Right hindlimb (tissue), 1 donor: ENCODE data around the gene CSTB.

Experiments used
- DNase-seq: peaks from one replicate; pipeline ENCODE4 v3.0.0-alpha.2; 2018

CSTB gene

DNA sequence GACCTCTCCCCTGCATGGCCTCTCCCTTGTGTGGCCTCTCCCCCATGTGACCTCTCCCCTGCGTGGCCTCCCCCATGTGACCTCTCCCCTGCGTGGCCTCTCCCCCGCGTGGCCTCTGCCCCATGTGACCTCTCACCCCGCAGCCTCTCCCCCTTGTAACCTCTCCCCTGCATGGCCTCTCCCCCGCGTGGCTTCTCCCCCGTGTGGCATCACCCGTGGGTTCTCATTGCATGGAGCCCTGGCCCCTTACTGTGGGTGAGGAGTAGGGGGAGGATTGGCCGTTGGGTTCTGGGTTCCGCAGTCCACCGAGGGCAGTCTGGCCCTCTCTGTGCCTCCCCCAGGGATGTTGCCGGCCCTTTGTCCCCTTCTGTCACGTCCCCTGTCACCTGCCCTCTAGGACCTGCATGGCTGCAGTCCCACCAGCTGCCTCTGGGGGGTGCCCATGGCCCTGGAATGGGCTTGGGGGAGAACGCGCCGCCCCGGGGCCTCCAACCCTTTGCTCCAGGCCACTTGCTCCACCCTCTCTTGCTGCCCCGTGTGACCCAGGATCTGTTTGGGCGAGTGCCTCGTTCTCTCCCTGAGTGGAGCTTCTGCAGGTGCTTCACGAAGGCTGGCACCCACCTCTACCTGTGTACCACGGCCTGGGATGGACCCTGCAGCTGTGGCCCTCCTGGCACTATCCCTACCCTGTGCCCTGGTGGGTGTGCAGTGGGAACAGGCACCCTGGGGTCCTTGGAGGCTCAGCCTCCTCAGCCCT is 34.6 kb upstream of the CSTB start:
- peak; percentile 83 for DNase-seq

- no peak for DNase-seq
These were observed 33.9 kb upstream of the CSTB start for GRCh38 chr21:43809853-43810504.

GRCh38 chr21:43809346-43809799 is 33.3 kb upstream of the CSTB start:
- DNase-seq, result no peak

DNA sequence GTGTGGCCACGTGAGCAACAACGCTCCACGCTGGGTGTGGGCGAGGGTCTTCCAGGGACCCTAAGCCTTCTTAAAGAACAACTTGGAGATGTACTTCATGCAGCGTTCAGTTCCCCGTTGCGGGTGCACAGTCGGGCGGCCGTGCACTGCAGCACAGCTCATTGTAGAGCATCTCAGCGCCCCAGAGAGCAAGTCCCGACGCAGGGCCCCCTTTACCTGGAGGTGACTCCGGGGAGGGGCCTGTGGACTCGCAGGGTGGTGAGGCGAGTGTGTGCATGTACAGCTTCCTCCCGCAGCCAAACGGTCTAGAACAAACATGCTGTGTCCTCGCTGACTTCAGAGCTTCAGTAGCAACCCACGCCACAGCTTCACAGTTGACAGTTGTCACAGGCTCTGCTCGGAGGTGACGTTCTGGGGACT is 32.7 kb upstream of the CSTB start:
- DNase-seq, result no peak

DNA sequence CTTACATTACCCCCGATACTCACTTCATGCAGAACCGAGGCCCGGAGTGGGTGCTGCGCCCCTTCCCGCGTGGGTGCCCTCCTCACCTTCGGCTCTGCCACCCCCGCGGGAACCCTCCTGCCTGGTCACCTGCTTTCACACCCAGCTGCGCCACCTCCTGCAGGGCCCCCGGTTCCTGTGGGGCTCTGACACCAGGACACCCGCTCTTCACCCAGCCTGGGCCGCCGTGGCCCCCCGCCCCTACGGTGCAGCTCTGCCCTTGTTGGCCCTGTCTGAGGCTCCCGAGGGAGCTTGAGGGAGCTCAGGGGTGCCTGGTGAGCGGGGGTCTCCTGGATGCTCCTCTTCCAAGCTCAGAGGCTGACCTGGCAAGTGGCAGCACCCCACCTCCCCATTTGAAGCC is 32.3 kb upstream of the CSTB start:
- no peak for DNase-seq

DNA sequence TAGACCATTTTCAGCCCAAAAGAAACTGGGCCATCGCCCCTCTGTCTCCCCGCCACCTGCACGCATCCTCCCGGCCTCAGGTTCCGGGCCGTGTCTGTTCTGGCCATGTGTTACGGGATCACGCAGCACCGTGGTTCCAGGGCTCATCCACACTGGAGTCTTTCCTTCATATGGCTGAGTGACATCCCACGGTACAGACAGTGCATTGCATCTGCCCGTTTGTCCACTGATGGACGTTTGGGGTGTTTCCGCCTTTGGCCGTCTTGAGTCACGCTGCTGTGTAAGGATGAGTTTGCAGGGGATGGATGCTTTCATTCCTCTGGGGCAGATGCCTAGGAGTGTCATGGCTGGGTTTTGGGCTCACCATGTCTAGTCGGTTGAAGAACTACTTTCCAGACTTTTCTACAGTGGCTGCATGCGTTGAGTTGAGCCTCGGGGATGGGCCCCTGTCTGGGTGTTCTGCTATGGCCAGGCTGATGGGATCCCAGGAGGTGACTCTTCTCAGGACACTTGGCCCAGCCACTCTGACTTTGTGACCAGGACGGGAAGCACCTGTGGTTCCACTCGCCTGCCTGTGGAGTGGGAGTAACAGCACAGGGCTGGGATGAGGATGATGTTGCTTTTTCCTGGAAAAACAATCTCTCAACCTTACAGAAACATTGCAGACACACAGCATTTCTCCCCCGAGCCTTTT is 30.1 kb upstream of the CSTB start:
- no peak for DNase-seq

DNA sequence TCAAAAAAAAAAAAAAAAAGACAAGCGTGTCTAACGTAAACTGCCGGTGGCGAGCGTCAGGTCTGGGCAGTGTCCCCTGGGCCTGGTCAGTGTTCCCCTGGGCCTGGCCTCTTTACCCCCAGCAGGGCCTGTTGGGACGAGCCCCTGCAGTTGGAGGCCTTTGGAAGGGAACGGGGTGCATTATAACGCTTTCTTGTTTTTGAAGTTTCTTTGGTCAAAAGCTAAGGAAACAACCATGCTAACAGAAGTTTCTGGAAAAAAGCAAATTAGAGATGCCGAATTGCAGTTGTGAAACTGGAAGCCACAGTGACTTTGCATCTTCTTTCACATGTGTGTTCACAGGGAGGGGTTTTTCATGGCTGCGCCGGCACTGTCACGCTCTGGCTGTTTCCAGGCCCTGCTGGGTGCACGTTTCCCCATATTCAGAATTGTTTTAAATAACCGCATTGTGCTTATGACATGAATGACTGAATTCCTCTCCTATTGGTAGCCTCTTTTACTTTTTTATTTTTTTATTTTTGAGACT is 29.2 kb upstream of the CSTB start:
- no peak for DNase-seq

GRCh38 chr21:43803558-43804300 is 27.6 kb upstream of the CSTB start:
- DNase-seq, result no peak

GRCh38 chr21:43802713-43803313 is 26.7 kb upstream of the CSTB start:
- no peak for DNase-seq

DNA sequence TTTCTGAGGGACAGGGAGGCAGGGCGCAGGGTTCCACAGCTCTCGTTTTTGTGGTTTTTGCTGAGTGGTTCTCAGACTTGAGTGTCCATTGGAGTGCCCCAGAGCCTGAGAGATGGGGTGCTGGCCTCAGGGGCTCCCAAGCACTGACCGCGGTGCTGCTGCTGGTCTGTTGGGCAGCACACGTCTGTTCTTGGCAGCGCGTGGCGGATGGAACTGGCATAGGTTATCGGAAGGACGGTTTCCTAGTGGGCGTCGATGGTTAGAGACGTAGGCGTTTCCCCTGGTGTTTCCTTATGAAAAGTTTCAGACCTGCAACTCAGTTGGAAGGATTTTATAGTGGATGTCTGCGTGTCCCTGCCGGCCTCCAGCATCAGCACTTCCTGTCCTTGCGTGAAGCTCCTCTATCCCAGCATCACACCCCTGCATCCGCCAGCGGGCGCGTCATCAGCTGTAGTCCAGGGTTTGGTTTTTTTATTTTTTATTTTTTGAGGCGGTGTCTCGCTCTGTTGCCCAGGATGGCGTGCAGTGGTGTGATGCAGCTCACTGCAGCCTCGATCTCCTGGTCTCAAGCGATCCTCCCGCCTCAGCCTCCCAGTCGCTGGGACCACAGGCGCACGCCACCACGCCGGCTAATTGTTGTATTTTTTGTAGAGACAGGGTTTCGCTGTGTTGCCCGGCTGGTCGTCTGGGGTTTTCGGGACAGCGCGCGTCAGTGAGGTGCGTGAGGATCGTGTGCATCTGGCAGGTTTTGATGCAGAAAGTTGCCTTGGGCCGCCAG is 25.1 kb upstream of the CSTB start:
- DNase-seq, result no peak

DNA sequence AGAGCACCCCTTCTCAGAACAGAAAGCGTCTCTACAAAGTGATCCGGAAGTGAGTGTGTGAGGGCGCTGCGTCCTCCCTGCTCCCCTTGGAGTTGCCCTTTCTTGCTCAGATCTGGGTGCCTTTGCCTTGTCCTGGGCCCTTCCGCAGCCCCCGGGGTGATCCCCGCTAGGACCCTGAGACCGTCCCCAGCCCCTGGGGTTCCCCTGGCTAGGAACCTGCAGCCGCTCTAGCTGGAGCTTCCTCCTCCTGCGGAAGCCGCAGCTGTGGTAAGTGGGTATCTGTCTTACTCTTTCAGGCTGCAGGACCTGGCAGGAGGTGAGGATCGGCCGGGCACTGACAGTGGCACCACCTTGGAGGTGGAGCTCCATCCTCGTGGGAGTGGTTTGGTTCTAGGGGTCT is 24.5 kb upstream of the CSTB start:
- no peak for DNase-seq

- DNase-seq, result no peak
These were observed 24.0 kb upstream of the CSTB start for GRCh38 chr21:43800124-43800523.

- no peak for DNase-seq
These were observed 23.3 kb upstream of the CSTB start for GRCh38 chr21:43799301-43799840.

GRCh38 chr21:43797925-43798715 is 22.0 kb upstream of the CSTB start:
- no peak for DNase-seq

DNA sequence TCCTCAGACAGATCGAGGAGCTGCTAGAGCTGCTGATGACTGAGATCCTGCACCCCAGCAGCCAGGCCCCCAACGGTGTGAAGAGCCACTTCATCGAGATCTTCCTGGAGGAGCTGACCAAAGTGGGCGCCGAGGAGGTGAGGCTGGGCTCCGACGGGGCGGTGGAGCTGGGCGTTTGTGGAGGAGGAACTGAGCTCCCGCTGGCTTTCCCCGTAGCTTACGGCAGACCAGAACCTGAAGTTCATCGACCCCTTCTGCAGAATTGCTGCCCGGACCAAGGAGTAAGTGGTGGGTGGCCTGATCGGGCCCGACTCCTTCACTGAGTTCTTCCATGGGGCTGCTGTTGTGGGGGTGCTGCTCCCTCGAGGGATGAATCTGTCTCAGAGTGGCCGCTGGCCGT is 21.3 kb upstream of the CSTB start:
- DNase-seq, result no peak

DNA sequence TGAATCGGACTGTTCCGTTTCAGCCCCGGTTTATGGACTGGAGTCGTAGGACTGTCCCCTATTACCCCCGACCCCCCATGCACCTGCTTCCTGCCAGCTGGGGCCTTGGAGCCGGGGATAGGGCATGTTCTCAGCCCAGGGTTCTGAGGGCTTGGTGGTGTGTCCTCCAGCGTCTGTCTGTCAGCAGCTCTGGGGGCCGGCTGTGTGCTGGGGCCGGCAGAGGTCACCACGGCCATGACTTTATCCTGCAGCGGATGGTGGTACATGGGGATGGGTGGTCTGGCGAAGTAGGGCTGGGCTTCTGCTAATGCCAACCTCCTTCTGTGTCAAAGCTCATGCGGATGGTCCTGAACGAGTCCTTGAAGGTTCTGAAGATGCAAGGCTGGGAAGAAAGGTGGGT is 18.7 kb upstream of the CSTB start:
- no peak for DNase-seq

DNA sequence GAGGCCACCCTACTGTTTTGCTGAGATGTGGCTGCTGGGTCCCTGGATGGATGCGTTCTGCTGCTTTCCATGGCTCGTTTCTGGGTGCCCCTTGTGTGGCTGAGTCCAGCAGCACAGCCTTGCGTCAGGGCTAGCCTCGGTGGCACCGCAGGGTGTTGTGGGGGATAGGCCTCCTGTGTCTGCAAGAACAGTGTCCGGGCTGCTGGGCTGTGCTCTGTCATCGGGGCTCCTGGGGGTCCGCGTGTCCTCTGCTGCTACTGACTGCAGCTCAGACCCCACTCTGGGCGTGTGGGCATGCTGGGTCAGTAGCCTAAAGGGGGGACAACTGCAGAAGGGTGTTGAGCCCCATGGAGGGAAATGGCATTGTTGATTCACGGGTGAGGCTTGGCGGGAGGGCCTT is 18.2 kb upstream of the CSTB start:
- DNase-seq, result no peak

- no peak for DNase-seq
These were observed 17.1 kb upstream of the CSTB start for GRCh38 chr21:43793243-43793642.

DNA sequence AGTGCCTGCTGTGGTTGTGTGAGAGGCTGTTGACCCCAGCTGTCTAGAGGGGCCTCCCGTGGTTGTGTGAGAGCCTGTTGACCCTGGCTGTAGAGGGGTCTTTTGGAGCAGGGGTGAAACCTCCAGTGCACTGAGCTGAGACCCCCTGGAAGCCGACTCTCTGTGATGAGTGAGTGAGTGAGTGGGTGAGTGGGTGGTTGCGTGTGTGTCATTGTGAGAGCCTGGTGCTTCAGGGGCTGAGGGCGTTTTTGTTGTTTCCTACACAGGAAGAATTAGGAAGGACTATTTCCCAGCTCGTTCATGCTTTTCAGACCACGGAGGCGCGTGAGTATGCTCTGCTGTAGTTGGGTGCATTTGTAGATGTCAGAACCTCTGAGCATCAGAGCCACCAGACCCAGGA is 16.3 kb upstream of the CSTB start:
- no peak for DNase-seq

DNA sequence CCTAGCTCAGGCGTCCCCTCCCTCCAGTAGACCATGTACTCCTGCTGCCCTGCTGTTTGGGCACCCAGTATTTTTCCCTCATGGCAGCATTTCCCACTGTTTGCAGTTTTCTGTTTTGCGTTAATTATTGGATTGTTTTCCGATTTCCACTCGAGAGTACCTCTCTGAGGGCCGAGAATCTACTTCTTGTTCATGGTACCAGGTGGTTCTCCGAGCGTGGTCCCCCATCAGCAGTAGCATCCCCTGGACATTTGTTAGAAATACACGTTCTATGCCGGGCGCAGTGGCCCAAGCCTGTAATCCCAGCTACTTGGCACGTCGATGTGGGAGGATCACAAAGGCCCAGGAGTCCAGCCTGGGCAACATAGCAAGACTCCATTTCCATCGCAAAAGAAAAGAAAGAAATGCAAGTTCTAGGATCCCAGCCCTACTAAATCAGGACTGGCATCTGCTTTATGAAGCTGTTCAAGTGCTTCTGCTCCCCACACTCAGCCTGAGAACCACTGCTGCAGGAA is 14.0 kb upstream of the CSTB start:
- no peak for DNase-seq
